Right atrium auricular region (tissue), 2 donors: ENCODE measurements around the gene NAA50. TPM values are rescaled to one million over a fixed set of nuclear protein-coding genes. Genes with fewer than 3 reads are reported as not detected.

ENCODE experiments used
- DNase-seq: peaks from one replicate; pipeline ENCODE4 v3.0.0-alpha.2; 2019; ENCODE audit warnings: low spot score
- H3K27ac ChIP-seq, 2 donors: fragments of 200-600 bp; sonication (generic); 1 replicate in 1 of 2; 2 replicates in 1 of 2; pipeline ENCODE4 v1.5.1; 2016 to 2019
- H3K27me3 ChIP-seq, 2 donors: fragments of 200-600 bp; sonication (generic); one replicate each; pipeline versions ENCODE4 v1.5.1 to v1.6.0; 2017 to 2019
- H3K36me3 ChIP-seq: fragments of 200-600 bp; sonication (generic); one replicate; pipeline ENCODE4 v1.5.1; 2016
- H3K4me1 ChIP-seq, 2 donors: fragments of 200-600 bp; sonication (generic); one replicate each; pipeline versions ENCODE4 v1.5.1 to v1.6.0; 2017 to 2019
- H3K4me3 ChIP-seq, 2 donors: fragments of 200-600 bp; sonication (generic); 1 replicate in 1 of 2; 2 replicates in 1 of 2; pipeline ENCODE4 v1.5.1; 2017 to 2019; ENCODE audit warnings: mild to moderate bottlenecking in 1 of 2, moderate library complexity in 1 of 2
- H3K9me3 ChIP-seq, 2 donors: fragments of 200-600 bp; sonication (generic); one replicate each; pipeline ENCODE4 v1.5.1; 2019
- total RNA-seq, 2 donors: library from RNA; depleted of rRNA; stranded (reverse); fragments of >200 nt; gene quantifications; one replicate each; pipeline ENCODE4 v1.1.0, GENCODE V29; 2016
- TF ChIP-seq, protein P1 (sequence below), 2 donors: fragments of 200-600 bp; sonication (generic); IDR thresholded peaks; one replicate each; pipeline ENCODE4 v1.5.1; 2019; ENCODE audit warnings: antibody characterized with exemption in 2 of 2

The NAA50 gene
- total RNA-seq, 2 donors from 2014 or later = 49.3 to 77.8 TPM

- H3K9me3 ChIP-seq = no peaks in the 10 kb centered on the region
- DNase-seq = no peak
- TF ChIP-seq, protein P1, sequence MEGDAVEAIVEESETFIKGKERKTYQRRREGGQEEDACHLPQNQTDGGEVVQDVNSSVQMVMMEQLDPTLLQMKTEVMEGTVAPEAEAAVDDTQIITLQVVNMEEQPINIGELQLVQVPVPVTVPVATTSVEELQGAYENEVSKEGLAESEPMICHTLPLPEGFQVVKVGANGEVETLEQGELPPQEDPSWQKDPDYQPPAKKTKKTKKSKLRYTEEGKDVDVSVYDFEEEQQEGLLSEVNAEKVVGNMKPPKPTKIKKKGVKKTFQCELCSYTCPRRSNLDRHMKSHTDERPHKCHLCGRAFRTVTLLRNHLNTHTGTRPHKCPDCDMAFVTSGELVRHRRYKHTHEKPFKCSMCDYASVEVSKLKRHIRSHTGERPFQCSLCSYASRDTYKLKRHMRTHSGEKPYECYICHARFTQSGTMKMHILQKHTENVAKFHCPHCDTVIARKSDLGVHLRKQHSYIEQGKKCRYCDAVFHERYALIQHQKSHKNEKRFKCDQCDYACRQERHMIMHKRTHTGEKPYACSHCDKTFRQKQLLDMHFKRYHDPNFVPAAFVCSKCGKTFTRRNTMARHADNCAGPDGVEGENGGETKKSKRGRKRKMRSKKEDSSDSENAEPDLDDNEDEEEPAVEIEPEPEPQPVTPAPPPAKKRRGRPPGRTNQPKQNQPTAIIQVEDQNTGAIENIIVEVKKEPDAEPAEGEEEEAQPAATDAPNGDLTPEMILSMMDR (IDR thresholded peaks at IDR 0.05) = no peak
- H3K4me3 ChIP-seq = no peak overlapping the region
- H3K27ac ChIP-seq = no peak overlapping the region
- H3K27me3 ChIP-seq = no peaks in the 10 kb centered on the region
- no peaks in the 10 kb centered on the region for H3K4me1 ChIP-seq
- peaks cover 14% of the 10 kb centered on the region for H3K36me3 ChIP-seq
Observed at GRCh38 chr3:113719294-113719693, 26.8 kb downstream of the NAA50 start.

DNA sequence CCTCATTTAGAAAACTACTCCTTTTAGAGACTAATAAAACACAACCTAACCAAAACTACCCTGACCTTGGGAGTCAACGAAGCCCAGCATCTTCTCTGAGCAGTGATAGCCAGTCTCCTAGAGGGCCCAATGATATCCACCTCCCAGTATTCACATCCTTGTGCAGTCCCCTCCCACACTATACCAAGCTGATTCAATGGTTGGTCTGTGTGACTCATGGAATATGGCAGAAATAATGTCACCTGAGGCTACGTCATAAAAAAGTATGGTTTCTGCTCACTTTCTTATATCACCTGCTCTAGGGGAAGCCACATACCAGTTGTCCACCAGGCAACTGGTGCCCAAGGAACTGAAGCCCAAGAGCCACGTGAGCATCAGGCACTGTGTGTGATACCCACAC lies 28.2 kb downstream of the NAA50 start:
- no peaks in the 10 kb centered on the region for H3K4me1 ChIP-seq
- no peak overlapping the region for H3K27ac ChIP-seq
- H3K36me3 ChIP-seq = peaks cover 14% of the 10 kb centered on the region
- H3K27me3 ChIP-seq = no peaks in the 10 kb centered on the region
- no peak overlapping the region for H3K4me3 ChIP-seq
- no peak for DNase-seq
- H3K9me3 ChIP-seq = no peaks in the 10 kb centered on the region
- TF ChIP-seq, protein P1 (IDR thresholded peaks at IDR 0.05) = no peak

DNA sequence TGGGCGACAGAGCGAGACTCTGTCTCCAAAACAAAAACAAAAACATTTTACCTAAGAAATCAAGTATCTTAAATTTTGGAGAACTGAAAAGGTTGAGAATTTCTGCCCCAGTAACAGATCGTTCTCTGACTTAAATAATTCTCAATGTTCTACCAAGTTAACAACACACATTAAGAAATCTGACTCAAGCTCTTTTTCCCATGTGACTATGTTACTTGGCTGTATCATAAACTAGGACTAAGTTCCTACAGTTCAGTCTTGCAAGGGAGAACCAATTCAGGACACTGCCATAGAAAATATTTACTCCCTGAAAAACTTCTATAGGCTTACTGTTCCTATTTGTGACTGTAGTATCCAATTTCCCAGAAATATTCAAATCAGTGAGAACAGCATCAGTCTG lies 28.7 kb downstream of the NAA50 start:
- DNase-seq = no peak
- no peaks in the 10 kb centered on the region for H3K27me3 ChIP-seq
- no peaks in the 10 kb centered on the region for H3K9me3 ChIP-seq
- peaks cover 14% of the 10 kb centered on the region for H3K36me3 ChIP-seq
- no peak overlapping the region for H3K27ac ChIP-seq
- H3K4me3 ChIP-seq = no peak overlapping the region
- TF ChIP-seq, protein P1 (IDR thresholded peaks at IDR 0.05) = no peak
- no peaks in the 10 kb centered on the region for H3K4me1 ChIP-seq

GRCh38 chr3:113714702-113715101 lies 31.3 kb downstream of the NAA50 start:
- H3K9me3 ChIP-seq = no peaks in the 10 kb centered on the region
- TF ChIP-seq, protein P1 (IDR thresholded peaks at IDR 0.05) = no peak
- no peaks in the 10 kb centered on the region for H3K4me1 ChIP-seq
- H3K27ac ChIP-seq = no peak overlapping the region
- H3K27me3 ChIP-seq = no peaks in the 10 kb centered on the region
- no peak overlapping the region for H3K4me3 ChIP-seq
- H3K36me3 ChIP-seq = no peaks in the 10 kb centered on the region
- DNase-seq = no peak

DNA sequence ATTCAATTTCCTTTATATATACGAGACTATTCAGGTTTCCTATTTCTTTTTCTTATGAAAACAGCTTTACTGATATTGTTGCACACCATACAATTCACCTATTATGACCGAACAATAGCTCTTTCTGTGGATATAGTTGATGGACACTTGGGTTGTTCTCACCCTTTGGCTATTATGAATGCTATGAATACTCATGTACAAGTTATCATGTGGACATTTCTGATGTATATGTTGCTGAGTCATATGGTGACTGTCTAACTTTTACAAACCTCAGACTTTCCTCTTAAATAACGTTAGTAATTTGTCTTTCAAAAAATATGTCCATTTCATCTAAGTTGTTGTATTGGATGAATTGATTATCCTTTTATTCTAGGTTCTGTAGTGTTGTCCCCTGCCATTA lies 33.9 kb downstream of the NAA50 start:
- no peaks in the 10 kb centered on the region for H3K4me1 ChIP-seq

DNA sequence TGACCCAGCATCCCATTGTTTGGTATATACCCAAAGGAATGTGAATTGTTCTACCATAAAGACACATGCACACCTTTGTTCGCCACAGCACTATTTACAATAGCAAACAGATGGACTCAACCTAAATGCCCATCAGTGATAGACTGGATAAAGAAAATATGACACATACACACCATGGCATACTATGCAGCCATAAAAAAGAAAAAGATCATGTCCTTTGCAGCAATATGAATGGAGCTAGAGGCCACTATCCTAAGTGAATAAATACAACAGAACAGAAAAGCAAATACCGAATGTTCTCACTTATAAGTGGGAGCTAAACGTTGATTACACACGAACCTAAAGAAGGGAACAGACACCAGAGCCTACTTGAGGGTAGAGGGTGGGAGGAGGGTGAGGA lies 38.2 kb downstream of the NAA50 start:
- Histone ChIP-seq H3K36me3 (no peaks in the 10 kb centered on the region), H3K9me3 (no peaks in the 10 kb centered on the region), H3K4me3 (no peak overlapping the region), H3K27ac (no peak overlapping the region), H3K4me1 (no peaks in the 10 kb centered on the region), H3K27me3 (no peaks in the 10 kb centered on the region)
- no peak for DNase-seq
- TF ChIP-seq, protein P1 (IDR thresholded peaks at IDR 0.05) = no peak

More for the DNA sequence above, 33.9 kb downstream of the NAA50 start:
- DNase-seq = no peak
- H3K27ac ChIP-seq = no peak overlapping the region
- H3K9me3 ChIP-seq = no peaks in the 10 kb centered on the region
- TF ChIP-seq, protein P1 (IDR thresholded peaks at IDR 0.05) = no peak
- no peaks in the 10 kb centered on the region for H3K27me3 ChIP-seq
- H3K4me3 ChIP-seq = no peak overlapping the region
- H3K36me3 ChIP-seq = no peaks in the 10 kb centered on the region
